ENCODE data around the gene LASP1NB.
"Not testable (repeated sequence)": the region's sequence is repeated elsewhere in the genome, so short reads cannot be mapped to it uniquely, and the experiment has no call there.

The LASP1NB gene

DNA sequence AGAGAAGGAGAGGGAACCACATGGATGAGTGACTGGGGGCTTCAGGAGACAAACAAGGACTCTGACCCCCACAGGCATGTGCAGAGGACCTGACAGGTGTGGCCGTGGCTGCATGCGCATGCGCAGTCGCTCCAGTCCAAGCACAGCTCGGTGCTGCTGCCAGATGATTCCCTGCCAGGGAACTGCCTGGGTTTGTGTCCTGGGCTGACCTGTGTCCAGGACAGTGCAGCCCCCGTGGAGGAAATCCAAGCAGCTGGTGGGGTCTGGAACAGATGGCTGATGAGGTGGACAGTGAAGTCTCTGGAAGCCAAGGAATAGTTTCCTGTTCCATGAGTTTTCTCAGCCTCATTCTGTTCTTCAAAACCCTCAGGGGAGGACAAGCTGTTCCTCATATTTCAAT, 28.2 kb upstream of the LASP1NB start:
- peak; percentile 58 for DNase-seq (ENCODE audit: low read depth)

DNA sequence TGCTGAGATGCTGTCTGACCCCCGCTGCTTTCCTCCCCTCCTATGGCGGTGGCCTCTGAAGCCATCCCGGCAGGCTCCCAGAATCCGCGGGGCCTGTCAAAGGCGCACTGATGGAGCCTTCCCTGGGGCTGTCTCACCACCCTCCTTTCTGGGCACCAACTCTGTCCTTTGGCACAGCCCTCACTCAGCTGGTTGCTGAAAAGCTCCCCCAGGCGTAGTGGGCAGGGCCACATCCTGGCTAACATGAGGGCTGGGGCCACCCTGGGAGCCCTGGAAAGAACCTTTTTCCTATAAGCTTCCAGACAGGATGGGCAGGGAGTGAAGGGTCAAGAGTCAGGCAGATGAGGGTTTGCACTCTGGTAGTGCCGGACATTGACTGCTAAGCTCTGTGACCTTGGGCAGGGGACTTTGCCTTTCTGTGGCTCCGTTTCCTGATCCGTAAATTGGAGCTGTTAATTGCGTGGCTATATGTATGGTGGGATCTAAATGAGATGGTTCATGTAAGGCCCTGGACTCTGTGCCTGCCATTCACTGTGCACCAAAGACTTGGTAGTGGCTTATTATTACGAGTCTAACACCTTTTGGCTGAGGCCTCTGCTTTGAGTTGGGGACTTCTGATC, 27.6 kb upstream of the LASP1NB start:
- DNase-seq (ENCODE audit: low read depth): no peak

DNA sequence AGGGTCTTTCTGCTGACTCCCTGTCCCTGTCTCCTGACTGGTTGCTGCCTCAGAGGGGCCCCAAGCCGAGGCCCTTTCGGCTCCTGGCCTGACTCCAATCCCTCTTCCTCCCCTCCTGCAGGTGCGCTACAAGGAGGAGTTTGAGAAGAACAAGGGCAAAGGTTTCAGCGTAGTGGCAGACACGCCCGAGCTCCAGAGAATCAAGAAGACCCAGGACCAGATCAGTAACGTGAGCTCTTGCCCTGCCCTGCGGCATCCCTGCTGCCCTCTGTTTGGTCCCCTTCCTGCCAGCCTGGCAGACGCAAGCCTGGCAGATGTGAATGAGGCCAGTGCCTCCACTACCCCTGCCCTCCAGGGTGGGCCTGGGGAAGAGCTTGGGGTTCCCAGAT, 27.1 kb upstream of the LASP1NB start:
- no peak for DNase-seq (ENCODE audit: low read depth)

DNA sequence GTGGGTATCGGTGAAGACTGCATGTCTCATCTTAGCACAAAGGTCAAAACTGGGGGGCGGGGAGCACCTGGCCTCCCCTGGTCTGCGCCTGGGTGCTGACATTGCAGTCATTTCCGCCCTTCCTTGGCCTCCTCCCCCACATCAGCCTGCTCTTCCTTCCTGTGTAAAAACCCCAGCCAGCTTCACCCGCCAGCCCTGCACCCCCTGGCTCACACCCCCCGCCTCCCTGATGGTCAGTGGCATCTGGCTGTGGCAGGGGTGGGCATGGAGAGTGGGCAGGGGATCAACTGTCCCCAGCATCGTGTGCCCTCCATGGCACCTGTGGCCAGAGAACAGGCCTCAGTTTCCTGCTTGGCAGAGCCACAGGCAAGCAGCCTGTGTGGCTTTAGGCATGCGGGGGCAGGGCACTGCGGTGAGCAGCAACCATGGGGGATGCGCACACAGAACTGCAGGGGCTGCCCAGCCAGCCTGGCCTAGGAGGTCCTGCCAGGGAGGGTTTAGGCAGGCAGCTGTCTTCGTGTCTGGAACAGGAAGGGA, 26.5 kb upstream of the LASP1NB start:
- no peak for DNase-seq (ENCODE audit: low read depth)

DNA sequence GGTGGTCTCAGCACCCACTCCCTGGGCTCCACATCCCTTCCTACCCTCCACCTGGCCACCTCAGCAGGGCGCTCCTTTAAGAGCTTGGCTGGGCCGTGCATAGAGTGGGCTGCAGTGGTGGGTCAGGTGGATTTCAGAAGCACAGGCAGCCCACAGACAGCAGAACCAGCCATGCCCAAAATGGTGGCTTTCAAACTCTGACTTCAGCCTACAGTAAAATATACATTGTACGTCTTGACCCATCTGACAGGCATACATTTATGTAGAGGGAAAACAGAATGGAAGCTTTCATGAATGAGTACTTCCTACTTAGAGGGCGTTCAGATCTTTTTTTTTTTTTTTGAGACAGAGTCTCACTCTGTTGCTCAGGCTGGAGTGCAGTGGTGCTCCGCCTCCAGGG, 26.0 kb upstream of the LASP1NB start:
- no peak for DNase-seq (ENCODE audit: low read depth)

DNA sequence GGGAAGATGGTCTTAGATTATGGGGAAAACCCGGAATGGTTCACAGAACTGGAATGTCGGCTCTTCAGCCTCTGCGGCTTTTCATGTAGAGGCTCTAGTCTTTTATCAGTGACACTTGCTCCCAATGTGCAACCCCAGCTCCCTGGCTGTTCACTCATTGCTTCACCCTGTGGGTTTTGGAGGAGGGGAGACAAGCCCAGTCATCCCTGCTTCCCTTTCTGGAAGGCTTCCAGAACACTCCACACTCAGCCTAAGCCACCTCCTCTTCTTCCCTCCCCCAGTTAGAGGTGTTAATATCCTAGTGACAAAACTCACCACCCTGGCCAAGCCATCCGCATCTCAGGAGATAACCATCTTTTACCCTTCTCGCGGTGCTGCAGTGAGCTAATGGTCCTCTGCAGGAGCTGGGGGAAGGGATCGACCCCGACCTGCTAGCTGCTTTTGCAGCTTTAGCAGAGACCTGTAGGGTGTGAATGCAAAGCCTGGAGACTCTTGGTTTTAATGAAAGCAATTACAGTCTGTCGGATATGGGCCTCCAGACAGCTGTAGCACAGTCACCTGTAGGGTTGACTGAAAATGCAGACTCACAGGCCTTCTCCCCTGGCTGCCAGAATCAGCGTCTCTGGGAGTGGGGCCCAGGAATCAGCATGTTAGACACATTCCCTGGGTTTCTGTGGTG, 24.3 kb upstream of the LASP1NB start:
- DNase-seq (ENCODE audit: low read depth): peak; percentile 76

DNA sequence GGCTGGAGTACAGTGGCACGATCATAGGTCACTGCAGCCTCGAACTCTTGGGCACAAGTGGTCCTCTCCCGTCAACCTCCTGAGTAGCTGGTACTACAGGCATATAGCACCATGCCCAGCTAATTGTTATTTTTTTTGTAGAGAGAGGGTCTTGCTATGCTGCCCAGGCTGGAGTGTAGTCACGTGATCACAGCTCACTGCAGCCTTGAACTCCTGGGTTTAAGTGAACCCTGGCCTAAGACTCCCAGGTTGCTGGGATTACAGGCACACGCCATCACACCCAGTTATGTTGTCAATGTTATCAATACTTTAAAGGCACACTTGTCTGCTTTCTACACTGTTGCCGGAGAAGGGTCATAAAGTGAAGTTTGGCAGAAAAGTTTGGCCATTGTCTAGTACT, 22.0 kb upstream of the LASP1NB start:
- DNase-seq (ENCODE audit: low read depth): no peak

DNA sequence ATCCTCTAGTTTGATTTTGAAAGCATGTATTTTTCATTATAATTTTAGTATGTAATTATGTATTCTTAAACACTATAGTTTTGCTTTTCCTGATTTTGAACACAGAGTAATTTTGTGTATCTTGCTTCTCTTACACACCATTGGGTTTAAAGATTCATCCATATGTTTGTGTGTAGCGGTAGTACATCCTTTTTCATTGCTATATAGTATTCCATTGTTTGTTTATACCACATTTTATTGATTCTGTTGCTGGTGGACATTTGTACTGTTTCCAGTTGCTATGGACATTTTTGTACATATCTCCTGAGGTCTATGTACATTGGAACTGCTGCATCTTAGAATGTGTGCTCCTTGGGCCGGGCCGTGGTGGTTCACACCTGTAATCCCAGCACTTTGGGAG, 20.5 kb upstream of the LASP1NB start:
- no peak for DNase-seq (ENCODE audit: low read depth)

DNA sequence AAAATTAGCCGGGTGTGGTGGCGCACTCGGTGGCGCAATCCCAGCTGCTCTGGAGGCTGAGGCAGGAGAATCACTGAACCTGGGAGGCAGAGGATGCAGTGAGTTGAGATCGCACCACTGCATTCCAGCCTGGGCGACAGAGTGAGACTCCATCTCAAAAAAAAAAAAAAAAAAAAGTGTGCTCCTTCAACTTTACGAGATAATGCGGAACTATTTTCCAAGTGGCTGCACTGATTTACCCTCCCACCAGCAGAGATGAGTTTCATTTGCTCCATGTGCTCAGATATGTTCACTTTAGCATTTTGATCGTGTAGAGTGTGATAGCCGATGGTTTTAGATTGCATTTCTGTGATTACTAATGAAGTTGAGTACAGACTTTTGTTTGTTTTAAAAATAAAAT, 20.0 kb upstream of the LASP1NB start:
- DNase-seq (ENCODE audit: low read depth): no peak

DNA sequence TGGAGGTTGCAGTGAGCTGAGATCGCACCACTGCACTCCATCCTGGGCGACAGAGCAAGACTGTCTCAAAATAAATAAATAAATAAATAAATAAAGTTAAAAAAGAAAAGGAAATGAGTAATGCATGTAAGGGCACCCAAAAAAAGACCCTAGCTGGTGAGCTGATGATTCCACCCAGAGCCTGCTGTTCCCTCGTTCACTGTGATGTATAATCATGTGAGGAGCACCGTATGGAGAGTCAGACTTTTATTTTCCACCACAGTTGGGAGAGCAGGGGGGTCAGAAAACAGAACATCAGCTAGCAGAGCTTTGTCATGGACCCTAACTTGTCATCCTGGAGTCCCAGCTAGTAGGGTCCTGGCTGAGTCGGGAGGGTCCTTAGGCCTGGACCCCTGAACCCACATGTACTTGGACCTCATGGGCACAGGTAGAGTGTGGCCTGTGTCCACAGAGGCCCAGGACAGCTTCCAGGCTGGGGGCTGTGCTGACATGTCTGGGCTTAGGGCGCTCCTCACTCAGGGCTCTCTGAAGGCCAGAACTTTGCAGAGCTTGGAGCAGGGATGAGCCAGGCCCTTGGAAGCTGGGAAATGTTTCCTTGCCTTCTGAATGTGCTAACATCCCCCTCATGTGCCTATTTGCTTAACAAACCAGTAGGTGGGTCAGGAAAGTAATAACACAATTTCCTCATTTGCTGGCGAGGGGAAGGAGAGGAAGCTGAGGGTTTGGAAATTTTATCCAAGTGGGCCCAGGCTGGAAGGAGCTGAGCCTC, 18.8 kb upstream of the LASP1NB start:
- no peak for DNase-seq (ENCODE audit: low read depth)

DNA sequence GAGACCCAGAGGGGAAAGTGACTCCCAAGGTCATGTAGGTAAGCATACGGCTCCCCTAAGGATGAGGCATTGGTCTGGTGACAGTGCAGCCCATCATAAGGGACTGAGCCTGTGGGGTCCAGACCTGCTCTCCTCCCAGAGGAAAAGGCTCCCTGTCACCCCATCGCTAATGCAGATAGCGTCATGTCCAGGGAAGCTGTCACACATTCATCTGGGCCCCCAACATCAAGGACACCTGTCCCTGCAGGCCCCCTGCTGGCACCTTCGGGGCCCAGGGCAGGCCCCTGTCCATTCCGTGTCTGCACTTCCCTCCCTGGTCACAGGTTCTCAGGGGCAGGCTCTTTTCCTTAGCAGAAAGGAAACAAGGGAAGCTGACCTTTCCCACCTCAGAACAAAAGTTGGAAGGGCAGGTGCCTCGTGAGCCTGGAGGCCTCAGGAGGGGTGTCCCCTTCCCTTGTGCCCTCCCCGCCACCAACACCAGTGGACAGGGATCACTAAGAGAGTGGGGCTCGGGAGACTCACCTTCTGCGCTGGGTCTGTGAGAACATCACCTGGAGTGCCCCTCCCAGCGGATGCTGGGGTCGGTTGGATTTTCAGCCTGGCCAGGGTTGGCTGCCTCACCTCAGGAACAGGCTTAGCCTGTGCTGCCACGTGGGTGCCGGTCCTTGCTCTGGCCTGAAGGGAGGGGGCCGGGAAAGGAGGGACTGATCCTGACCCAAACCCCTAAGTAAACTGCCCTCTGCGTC, 17.3 kb upstream of the LASP1NB start:
- DNase-seq (ENCODE audit: low read depth): no peak

DNA sequence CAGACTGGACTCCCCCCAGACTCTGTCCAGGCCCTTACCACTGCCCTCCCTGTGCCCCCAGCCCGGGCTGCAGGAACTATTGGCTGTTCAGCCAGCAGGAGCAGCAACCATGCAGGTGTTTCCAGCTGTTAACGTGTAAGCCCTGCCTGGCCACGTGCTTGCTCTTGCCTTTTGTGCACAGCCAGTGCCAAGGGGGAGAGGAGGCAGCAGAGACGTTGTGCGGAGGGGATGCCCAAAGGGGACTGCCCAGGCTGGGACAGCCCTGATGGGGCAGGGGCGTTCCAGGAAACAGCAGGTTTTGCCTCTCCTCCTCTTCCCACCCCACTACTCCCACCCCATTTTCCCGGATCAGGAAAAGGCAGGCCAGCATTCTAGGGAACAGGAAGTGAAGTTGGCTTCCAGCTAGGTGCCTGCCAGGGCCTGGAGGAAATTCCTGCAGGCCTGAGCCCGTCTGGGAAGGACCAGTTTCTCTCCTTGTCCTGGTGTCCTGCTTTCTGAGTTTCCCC, 16.7 kb upstream of the LASP1NB start:
- no peak for DNase-seq (ENCODE audit: low read depth)

DNA sequence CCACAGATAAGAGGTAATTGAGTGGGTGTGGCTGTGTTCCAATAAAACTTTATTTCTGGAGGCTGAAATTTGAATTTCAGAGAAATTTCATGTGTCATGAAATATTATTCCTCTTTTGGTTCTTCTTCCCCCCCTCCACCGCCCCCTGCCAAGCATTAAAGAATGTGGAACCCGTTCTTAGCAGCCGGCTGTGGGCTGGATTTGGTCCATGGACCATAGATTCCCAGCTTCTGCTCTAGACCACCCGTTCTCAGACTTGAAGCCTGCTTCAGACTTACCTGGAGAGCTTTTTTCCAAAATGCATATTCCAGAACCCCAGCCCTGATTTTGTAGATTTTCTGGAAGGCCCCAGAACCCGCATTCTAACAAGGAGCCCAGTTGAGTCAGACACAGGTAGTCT, 15.1 kb upstream of the LASP1NB start:
- DNase-seq (ENCODE audit: low read depth): no peak

DNA sequence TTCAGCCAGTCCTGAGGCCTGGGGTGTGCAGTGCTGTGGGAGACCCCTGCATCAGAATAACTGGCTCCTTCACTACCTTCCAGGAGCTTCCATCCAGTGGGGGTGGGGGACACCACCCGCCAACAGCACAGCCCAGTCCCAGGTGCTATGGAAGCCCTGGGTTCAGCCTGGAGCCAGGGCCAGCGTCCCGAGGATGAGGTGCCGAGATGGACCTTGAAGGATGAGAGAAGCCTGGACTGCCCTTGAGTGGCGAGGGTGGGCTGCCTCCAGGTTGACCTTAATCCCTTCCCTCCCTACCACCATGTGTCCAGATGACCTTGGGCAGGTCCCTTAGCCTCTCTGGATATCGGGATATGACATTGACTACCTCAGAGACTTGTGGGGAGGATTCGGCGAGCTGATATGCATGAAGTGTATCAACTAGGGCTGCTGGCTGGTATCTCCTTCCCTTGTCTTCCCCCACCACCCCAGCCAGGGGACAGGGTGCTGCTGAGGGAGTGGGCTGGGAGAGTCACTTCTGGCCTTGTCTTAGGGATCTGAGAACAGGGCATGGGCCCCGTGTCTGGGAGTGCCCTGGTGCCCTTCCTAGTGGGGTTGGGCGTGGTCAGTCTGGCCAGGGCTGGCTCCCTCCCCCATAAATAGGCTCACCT, 14.2 kb upstream of the LASP1NB start:
- DNase-seq (ENCODE audit: low read depth): no peak

DNA sequence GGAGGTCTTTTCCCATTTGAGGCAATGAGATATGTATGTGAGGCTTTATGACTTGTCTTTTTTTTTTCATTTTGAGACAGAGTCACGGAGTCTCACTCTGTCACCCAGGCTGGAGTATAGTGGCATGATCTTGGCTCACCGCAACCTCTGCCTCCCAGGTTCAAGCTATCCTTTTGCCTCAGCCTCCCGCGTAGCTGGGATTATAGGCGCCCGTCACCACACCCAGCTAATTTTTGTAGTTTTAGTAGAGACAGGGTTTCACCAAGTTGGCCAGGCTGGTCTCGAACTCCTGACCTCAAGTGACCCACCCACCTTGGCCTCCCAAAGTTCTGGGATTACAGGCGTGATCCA, 13.7 kb upstream of the LASP1NB start:
- DNase-seq (ENCODE audit: low read depth): not testable (repeated sequence)

DNA sequence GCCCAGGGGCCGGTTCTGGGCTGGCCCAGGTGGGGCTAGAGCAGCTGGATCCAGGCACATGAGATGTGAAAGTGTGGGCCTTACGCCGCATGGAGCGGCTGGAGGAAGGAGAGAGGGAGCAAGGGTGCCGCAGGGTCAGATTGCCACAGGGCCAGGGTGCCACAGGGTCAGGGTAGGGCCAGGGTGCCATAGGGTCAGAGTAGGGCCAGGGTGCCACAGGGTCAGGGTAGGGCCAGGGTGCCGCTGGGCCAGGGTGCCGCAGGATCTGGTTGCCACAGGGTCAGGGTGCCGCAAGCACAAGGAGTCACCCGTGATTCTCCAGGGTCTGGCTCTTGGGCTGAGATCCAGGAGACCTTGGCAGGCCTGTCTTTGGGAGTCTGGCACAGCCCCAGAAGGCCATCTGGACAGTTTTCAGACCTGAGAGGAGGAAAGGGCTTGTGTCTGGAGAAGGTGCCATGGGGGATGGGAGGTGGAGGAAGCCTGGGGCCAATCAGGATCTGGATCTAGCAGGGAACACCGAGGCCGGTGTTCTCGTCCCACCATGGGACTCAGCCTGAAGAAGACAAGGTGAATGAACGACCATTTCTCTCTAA, 13.1 kb upstream of the LASP1NB start:
- DNase-seq (ENCODE audit: low read depth): peak; percentile 27

DNA sequence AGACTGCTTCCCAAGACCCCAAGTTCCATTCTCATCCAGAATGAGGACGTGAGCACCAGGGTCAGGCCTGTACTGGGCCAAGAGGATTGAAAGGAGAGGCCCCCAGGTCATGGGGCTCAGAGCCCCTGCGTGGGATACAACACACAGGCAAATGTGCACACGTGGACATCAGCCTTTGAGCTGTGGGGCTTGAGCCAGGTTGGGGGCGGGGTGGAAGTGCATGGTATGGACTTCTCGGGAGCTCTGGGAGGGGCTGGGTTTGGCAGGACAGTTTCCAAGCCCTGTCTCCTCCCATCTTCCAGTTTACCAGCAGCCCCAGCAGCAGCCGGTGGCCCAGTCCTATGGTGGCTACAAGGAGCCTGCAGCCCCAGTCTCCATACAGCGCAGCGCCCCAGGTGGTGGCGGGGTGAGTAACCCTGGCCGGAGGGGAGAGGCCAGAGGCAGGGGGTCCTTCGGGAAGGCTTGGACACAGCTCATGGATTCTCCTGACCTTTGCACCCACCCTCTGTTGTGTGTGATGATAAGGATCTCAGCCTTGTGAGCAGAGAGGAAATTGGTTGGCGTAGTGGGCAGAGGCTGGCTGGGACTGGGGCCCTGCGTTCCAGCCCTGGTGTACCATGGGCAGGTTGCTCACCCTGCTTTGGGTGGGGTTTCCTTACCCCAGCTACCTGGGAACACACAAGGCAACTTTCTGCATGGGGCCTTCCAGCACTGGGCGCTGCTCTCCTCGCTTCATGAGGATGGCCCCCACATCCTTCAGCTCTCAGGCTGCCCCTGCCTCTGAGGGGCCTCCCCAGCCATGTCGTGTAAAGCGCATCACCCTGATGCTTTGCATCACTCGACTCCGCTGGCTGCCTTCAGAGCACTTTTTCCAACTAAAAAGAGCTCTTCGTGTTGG, 10.4 kb upstream of the LASP1NB start:
- no peak for DNase-seq (ENCODE audit: low read depth)

DNA sequence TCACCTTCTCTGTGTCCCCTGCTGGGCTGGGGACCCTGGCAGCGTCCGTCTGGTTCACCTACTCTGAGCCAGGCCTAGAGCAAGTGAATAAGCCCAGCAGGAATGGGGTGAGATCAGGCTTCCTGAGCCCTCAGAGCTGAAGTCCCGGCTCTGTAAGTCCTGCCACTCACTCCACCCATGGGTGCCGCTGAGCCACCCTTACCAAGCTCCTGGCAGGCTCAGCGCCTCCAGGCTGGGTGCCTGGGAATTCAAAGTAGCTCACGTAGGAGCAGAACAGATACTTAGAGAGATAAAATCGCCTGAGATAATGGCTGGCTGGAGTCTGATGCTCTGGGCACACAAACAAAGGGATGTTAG, 9.8 kb upstream of the LASP1NB start:
- DNase-seq (ENCODE audit: low read depth): no peak

DNA sequence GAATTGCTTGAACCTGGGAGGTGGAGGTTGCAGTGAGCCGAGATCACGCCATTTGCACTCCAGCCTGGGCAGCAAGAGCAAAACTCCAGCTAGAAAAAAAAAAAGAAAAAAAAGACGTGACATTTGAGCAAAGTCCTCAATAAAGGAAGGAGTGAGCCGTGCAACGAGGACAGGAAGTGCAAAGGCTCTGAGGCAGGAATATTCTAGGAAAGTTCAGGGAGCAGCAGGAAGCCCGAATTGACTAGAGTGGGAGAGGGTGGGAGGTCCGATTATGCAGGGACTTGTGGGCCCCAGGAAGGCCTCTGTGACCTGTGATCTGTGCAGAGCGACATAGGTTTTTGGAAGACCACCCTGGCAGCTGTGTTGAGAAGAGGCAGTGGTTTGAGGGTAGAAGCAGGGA, 8.6 kb upstream of the LASP1NB start:
- no peak for DNase-seq (ENCODE audit: low read depth)

DNA sequence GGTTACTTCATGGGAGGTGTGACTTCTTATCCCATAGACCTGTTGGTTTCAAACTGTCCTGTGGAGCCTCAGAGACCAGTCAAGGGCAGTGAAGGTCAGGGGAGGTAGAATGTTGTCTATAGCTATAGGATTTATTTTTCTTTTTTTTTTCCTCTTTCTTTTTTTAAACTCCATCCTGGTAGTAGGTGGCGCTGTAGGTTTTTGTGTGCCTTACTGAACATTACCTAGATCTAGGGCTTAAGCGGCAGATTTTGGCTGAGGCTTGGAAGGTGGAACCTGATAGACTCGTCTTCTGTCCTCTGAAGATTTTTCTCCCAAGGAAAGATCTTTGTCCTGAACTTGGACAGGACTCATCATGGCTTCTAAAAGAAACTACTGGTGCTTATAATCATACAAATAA, 8.2 kb upstream of the LASP1NB start:
- DNase-seq (ENCODE audit: low read depth): no peak
